Measurements from ENCODE around the gene USF2. TPM values are rescaled to one million over a fixed set of nuclear protein-coding genes. Genes with fewer than 3 reads are reported as not detected.

The USF2 gene
- total and polyA plus RNA-seq, 2 of the 4 experiments (the other 2 are of a cell fraction) = 21.3 to 65.6 TPM

GRCh38 chr19:35317464-35318043 lies 48.8 kb downstream of the USF2 start:
- H3K56ac ChIP-seq (ENCODE audit: extremely low read depth, insufficient read depth, low read length) = no peak overlapping the region
- no peak overlapping the region for H3K18ac ChIP-seq (ENCODE audit: low read depth, low read length)
- no TSS peak for BruUV-seq (replicated peaks)
- no peak overlapping the region for H3K9ac ChIP-seq (ENCODE audit: low read depth, low read length)
- dilution Hi-C loops (cut with HindIII; ENCODE audit: low sequenced_read_pairs, unreplicated experiment) (no loop called here), in situ Hi-C loops (cut with MboI; ENCODE audit: low sequenced_read_pairs) (no loop called here), intact Hi-C loops (cut with micrococcal nuclease) (no loop called here)
- H2AFZ ChIP-seq (replicated peaks; ENCODE audit: low read length, poor library complexity) = no peak overlapping the region
- no peak overlapping the region for H2BK120ac ChIP-seq (ENCODE audit: low read depth, low read length)
- H3K23ac ChIP-seq (ENCODE audit: low read depth, low read length) = no peak overlapping the region
- no peak overlapping the region for H3K4me2 ChIP-seq (ENCODE audit: low read depth, low read length)
- 68% methylated on average over 3 of the region's 7 CpGs; no CpG with 5 or more reads in 1 of the 2 experiments for WGBS, 2 experiments (ENCODE audit: extremely low coverage in 2 of 2, insufficient read length in 1 of 2)
- ATAC-seq (ENCODE audit: low read depth) (no peak), DNase-seq (no peak)
- no peak overlapping the region for H2AK9ac ChIP-seq (replicated peaks; ENCODE audit: low read depth, low read length, poor library complexity)
- peaks cover 4% of the 10 kb centered on the region for H3K9me3 ChIP-seq (ENCODE audit: control insufficient read depth, insufficient read depth, low read length)
- H2BK20ac ChIP-seq (ENCODE audit: low read depth, low read length) = no peak overlapping the region
- H4K91ac ChIP-seq (ENCODE audit: insufficient read depth, low read depth, low read length) = no peak overlapping the region
- H4K5ac ChIP-seq (ENCODE audit: low read depth, low read length) = no peak overlapping the region
- H3K4me1 ChIP-seq (ENCODE audit: control insufficient read depth, insufficient read depth, low read length) = peaks cover 5% of the 10 kb centered on the region
- no peaks in the 10 kb centered on the region for H4K20me1 ChIP-seq (ENCODE audit: insufficient read depth, low read length)
- no peak overlapping the region for H3K4ac ChIP-seq (ENCODE audit: low read depth, low read length)
- no peak overlapping the region for H3K27ac ChIP-seq (ENCODE audit: insufficient read depth, low read length)
- H3K36me3 ChIP-seq (ENCODE audit: control insufficient read depth, insufficient read depth, low read length) = no peaks in the 10 kb centered on the region
- H2BK15ac ChIP-seq (ENCODE audit: low read depth, low read length) = no peak overlapping the region
- H3K4me3 ChIP-seq (ENCODE audit: insufficient read depth, low read depth, low read length) = no peak overlapping the region
- H4K8ac ChIP-seq (ENCODE audit: low read depth in 2 of 2, low read length in 2 of 2) = no peak overlapping the region
- CTCF ChIA-PET = no interaction called here
- H3K14ac ChIP-seq (replicated peaks; ENCODE audit: low read depth, low read length) = no peak overlapping the region
- POLR2A ChIA-PET (ENCODE audit: unreplicated experiment) = no interaction called here
- H2AK5ac ChIP-seq (ENCODE audit: low read depth, low read length) = no peak overlapping the region
- H3K9me1 ChIP-seq (ENCODE audit: insufficient read depth, low read length) = 0 out of 2 replicates have a peak, but pooled peaks cover 5% of the 10 kb centered on the region
- H3K27me3 ChIP-seq (ENCODE audit: control insufficient read depth, insufficient read depth, low read length) = no peaks in the 10 kb centered on the region; the same call in 1 of the 2 replicates
- TF ChIP-seq CEBPB (IDR thresholded peaks at IDR 0.05; ENCODE audit: low read depth, low read length) = no peak
- no peak for TF ChIP-seq POLR2A (IDR thresholded peaks at IDR 0.05; ENCODE audit: low read depth, low read length)
- no peak for TF ChIP-seq CTCF (conservative IDR thresholded peaks at IDR 0.05; ENCODE audit: low read depth, low read length)
- TF ChIP-seq RCOR1 (IDR thresholded peaks at IDR 0.05; ENCODE audit: insufficient replicate concordance, low read length) = no peak
- TF ChIP-seq FOS (IDR thresholded peaks at IDR 0.05; ENCODE audit: low read depth, low read length) = no peak
- TF ChIP-seq ELK1 (IDR thresholded peaks at IDR 0.05; ENCODE audit: borderline replicate concordance, low read depth, low read length) = no peak
- no peak for TF ChIP-seq MAZ (IDR thresholded peaks at IDR 0.05; ENCODE audit: borderline replicate concordance, low read depth, low read length)
- no peak for TF ChIP-seq SMC3 (IDR thresholded peaks at IDR 0.05; ENCODE audit: low read depth, low read length)
- TF ChIP-seq MXI1 (IDR thresholded peaks at IDR 0.05; ENCODE audit: borderline replicate concordance, low read depth, low read length) = no peak
- TF ChIP-seq RFX5 (IDR thresholded peaks at IDR 0.05; ENCODE audit: low read depth, low read length) = no peak
- TF ChIP-seq NFE2L2 (IDR thresholded peaks at IDR 0.05; ENCODE audit: low read depth, low read length) = no peak
- TF ChIP-seq MAFK (IDR thresholded peaks at IDR 0.05; ENCODE audit: low read depth, low read length) = no peak
- H2BK5ac ChIP-seq (ENCODE audit: low read depth, low read length, poor library complexity, severe bottlenecking) = no peak overlapping the region
- no peaks in the 10 kb centered on the region for H3K79me1 ChIP-seq (ENCODE audit: low read depth in 1 of 2, low read length in 2 of 2)

Data from IMR-90 (cell line).